Motor neuron (in vitro differentiated cells): ENCODE data around the gene CASK. TPM values are rescaled to one million over a fixed set of nuclear protein-coding genes. Genes with fewer than 3 reads are reported as not detected.
"Not testable (repeated sequence)": the region's sequence is repeated elsewhere in the genome, so short reads cannot be mapped to it uniquely, and the experiment has no call there.

ENCODE experiments used
- ATAC-seq, 8 experiments: fragments of 200-7000 bp; cut with Tn5 transposase; replicated peaks in 6 of 8; 2 replicates each; pipeline ENCODE4 v1.8.0; 2021; ENCODE audit warnings: mild to moderate bottlenecking in 8 of 8, moderate library complexity in 8 of 8
- H3K27ac ChIP-seq, 2 donors: fragments of 250-450 bp; sonication (Bioruptor Pico); 2 replicates each; pipeline ENCODE4 v1.9.0; 2021; ENCODE audit warnings: antibody characterized with exemption in 2 of 2, mild to moderate bottlenecking in 2 of 2, moderate library complexity in 1 of 2
- H3K4me1 ChIP-seq, 2 donors: fragments of 250-450 bp; sonication (Bioruptor Pico); replicated peaks in 1 of 2; 2 replicates each; pipeline ENCODE4 v1.6.1; 2021; ENCODE audit warnings: antibody characterized with exemption in 2 of 2, mild to moderate bottlenecking in 2 of 2, moderate library complexity in 1 of 2
- H3K4me3 ChIP-seq, 5 donors: fragments of 250-450 bp; sonication (Bioruptor Pico); 2 replicates each; pipeline ENCODE4 v1.9.0; 2021; ENCODE audit warnings: antibody characterized with exemption in 5 of 5, mild to moderate bottlenecking in 5 of 5, moderate library complexity in 4 of 5
- WGBS, 10 experiments: fragments of 450-650 bp; shearing (Covaris generic); methylation state at CpG; one replicate each; pipeline ENCODE4 v1.0.0; 2022; 5-methylcytosine and 5-hydroxymethylcytosine counted together
- in situ Hi-C, 9 experiments: fragments of 400-800 bp; cut with MboI; loops; one replicate each; pipeline ENCODE4 v1.15.0; 2021; ENCODE audit warnings: low sequenced_read_pairs in 9 of 9, low pct_unique_long_range_greater_than_20kb in 2 of 9; ENCODE audit not compliant: unreplicated experiment in 9 of 9
- total RNA-seq, 8 experiments: library from RNA; unstranded; fragments of 300-600 nt; gene quantifications; 2 replicates each; pipeline versions ENCODE4 v1.2.3 to v1.2.4, GENCODE V29; 2022

CASK gene
- total RNA-seq, 8 experiments from 2014 or later = 15.6 to 51.7 (median 41.5) TPM

DNA sequence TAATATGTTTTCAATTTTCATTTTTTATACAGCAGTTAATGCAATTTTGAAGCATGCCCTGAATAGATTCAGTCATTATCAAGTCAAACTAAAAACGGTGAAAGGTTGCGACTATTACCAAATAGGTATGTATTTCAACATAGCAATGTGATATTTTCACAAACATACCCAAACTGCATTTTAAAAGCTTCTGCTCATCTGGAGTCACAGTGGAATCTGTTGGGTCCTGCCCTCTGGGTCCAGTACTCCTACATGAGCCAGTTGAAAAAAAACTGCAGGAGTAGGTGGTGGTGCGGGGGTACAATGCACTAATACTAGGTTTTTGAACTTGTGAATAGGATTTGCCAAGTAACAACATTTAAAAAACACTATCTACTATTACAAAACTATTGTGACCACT is 233.6 kb downstream of the CASK start:
- ATAC-seq = no peak
- 60 to 100% (median 99%) methylated on average over 2 to 3 of the region's 3 CpGs; no CpG with 5 or more reads in 6 of the 10 experiments for WGBS, 10 experiments
- in situ Hi-C loops = no loop called here
- Histone ChIP-seq H3K27ac (no peak overlapping the region), H3K4me1 (no peaks in the 10 kb centered on the region), H3K4me3 (no peak overlapping the region)

DNA sequence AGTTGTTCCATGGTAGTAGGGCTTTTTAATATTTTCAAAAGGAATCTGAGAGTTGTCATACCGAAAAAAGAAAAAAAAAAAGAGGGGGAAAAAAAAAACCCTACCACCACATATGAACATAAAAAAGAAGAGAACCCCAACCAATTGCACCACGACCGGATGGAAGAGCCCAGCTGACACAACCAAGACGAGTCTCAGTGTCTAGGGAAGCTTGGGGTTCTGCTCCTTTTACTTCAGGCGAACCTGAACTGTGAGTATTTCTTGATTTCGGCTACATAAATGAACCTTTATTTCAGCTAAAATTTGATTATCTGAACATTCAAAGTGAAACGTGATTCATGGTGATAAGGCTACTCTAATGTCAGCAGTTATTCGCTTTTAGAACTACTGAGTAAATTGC is 234.5 kb downstream of the CASK start, which contains the start of gene GPR34:
Gene GPR34 (plus strand): TSS at position 139 of the 400 bp plus-strand sequence. CDS start 6,661 bp downstream, outside the sequence.
- WGBS, 10 experiments = 49 to 100% (median 80%) methylated on average over 1 to 8 of the region's 8 CpGs; no CpG with 5 or more reads in 3 of the 10 experiments
- in situ Hi-C loops = no loop called here
- Histone ChIP-seq H3K4me1 (no peaks in the 10 kb centered on the region), H3K27ac (no peak within 1 kb of the TSS), H3K4me3 (no peak within 1 kb of the TSS)
- ATAC-seq = no peak

GRCh38 chrX:41688156-41688555 is 235.2 kb downstream of the CASK start:
- Histone ChIP-seq H3K4me1 (no peaks in the 10 kb centered on the region), H3K4me3 (no peak overlapping the region), H3K27ac (no peak overlapping the region)
- WGBS, 10 experiments = 50 to 100% (median 100%) methylated on average over 1 to 2 of the region's 2 CpGs; no CpG with 5 or more reads in 4 of the 10 experiments
- no peak for ATAC-seq
- in situ Hi-C loops = no loop called here

DNA sequence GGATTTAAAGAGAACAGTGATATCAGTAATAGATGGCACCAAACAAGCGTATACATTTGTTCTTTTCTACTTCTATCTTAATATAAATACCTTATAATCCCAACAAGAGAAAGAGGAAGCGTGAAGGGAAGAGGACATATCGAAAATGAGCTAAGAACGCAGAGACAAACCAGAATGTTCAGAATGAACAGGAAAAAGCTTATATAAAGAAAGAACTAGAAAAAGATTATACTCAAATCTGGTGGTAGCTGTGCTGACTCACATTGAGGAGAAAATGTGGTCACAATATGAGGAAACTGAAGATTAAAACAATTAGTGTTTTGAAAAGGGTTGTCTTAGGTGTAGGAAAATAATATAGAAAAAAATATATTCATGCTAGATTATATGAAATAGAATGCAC is 236.6 kb downstream of the CASK start:
- ATAC-seq = no peak
- Histone ChIP-seq H3K27ac (no peak overlapping the region), H3K4me3 (no peak overlapping the region), H3K4me1 (no peaks in the 10 kb centered on the region)
- in situ Hi-C loops = no loop called here
- WGBS, 10 experiments = 0 to 100% (median 89%) methylated on average over 1 to 4 of the region's 4 CpGs; no CpG with 5 or more reads in 2 of the 10 experiments

GRCh38 chrX:41684940-41685339 is 238.4 kb downstream of the CASK start:
- no peak for ATAC-seq
- Histone ChIP-seq H3K27ac (no peak overlapping the region), H3K4me1 (no peaks in the 10 kb centered on the region), H3K4me3 (no peak overlapping the region)
- WGBS, 10 experiments = 63 to 100% (median 85%) methylated on average over 1 to 2 of the region's 2 CpGs; no CpG with 5 or more reads in 3 of the 10 experiments
- in situ Hi-C loops = no loop called here

- in situ Hi-C loops = no loop called here
- Histone ChIP-seq H3K27ac (no peak overlapping the region), H3K4me3 (no peak overlapping the region), H3K4me1 (no peaks in the 10 kb centered on the region)
- no peak for ATAC-seq
- 20 to 100% (median 78%) methylated on average over 1 to 3 of the region's 3 CpGs; no CpG with 5 or more reads in 5 of the 10 experiments for WGBS, 10 experiments
Observed at GRCh38 chrX:41684138-41684537, 239.2 kb downstream of the CASK start.

- ATAC-seq = no peak
- in situ Hi-C loops = no loop called here
- no peak overlapping the region for H3K27ac ChIP-seq
- H3K4me3 ChIP-seq = no peak overlapping the region
- no peaks in the 10 kb centered on the region for H3K4me1 ChIP-seq
- WGBS, 10 experiments = 0 to 100% (median 93%) methylated on average over 1 to 6 of the region's 6 CpGs; no CpG with 5 or more reads in 2 of the 10 experiments
Observed at GRCh38 chrX:41677183-41678060, 245.9 kb downstream of the CASK start.

DNA sequence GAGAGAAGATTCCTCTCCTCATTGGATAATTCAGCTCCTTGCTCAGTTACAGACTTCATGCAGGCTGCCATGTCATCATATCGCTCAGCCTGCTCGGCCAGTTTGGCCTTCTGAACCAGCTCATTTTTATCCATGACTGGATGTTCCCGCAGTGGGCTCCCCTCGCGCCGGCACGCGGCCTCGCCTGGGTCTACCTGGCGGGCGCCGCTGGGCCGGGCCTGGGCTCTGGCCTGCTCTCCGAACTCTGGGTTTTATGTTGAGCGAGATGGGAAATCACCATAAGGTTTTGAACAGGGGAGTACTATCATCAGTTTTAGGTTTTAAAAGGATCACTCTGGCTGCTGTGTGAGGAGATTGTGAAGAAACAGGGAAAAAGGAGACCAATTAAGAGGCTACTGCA is 247.0 kb downstream of the CASK start:
- in situ Hi-C loops, ATAC-seq, H3K27ac ChIP-seq, H3K4me1 ChIP-seq, H3K4me3 ChIP-seq: not testable (repeated sequence)
- 88 to 95% methylated on average over 4 to 12 of the region's 15 CpGs; no CpG with 5 or more reads in 8 of the 10 experiments for WGBS, 10 experiments

DNA sequence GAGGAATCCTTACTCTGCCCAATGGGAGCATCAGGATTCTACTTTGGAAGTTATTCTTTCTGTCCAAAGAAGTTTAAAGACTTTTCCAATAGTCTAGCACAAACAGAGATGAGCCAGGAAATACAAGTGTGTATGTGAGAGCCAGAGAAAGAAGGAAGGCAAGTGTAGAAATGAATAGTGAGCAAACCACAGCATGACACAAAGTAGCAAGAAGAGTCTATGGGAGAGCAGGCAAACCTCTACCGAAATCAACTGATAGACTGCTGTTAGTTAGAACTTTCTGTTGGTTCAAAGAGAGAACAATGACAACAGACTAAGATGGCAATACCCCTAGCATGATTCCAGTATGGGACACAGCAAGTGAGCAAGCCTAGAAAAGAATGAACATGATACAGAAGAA is 250.7 kb downstream of the CASK start:
- WGBS, 10 experiments = 57 to 100% (median 90%) methylated on average over 1 of the region's 1 CpG; no CpG with 5 or more reads in 7 of the 10 experiments
- no peaks in the 10 kb centered on the region for H3K4me1 ChIP-seq
- in situ Hi-C loops = no loop called here
- H3K27ac ChIP-seq = no peak overlapping the region
- H3K4me3 ChIP-seq = no peak overlapping the region
- ATAC-seq = no peak

- no peaks in the 10 kb centered on the region for H3K4me1 ChIP-seq
Observed at GRCh38 chrX:41671082-41671481, 252.3 kb downstream of the CASK start.

GRCh38 chrX:41670112-41670511 is 253.2 kb downstream of the CASK start:
- in situ Hi-C loops = no loop called here
- Histone ChIP-seq H3K27ac (no peak overlapping the region), H3K4me1 (no peaks in the 10 kb centered on the region), H3K4me3 (no peak overlapping the region)
- ATAC-seq = peak in 1 of 8 experiments; percentile 50

More at GRCh38 chrX:41671082-41671481, 252.3 kb downstream of the CASK start:
- 71 to 100% (median 92%) methylated on average over 1 of the region's 1 CpG; no CpG with 5 or more reads in 6 of the 10 experiments for WGBS, 10 experiments
- Histone ChIP-seq H3K27ac (no peak overlapping the region), H3K4me3 (no peak overlapping the region)
- ATAC-seq = no peak
- in situ Hi-C loops = no loop called here

GRCh38 chrX:41667631-41668030 is 255.7 kb downstream of the CASK start:
- in situ Hi-C loops = no loop called here
- WGBS, 10 experiments = 67 to 100% (median 88%) methylated on average over 1 to 2 of the region's 3 CpGs; no CpG with 5 or more reads in 5 of the 10 experiments
- ATAC-seq = no peak
- H3K4me3 ChIP-seq = no peak overlapping the region
- no peak overlapping the region for H3K27ac ChIP-seq
- no peaks in the 10 kb centered on the region for H3K4me1 ChIP-seq

DNA sequence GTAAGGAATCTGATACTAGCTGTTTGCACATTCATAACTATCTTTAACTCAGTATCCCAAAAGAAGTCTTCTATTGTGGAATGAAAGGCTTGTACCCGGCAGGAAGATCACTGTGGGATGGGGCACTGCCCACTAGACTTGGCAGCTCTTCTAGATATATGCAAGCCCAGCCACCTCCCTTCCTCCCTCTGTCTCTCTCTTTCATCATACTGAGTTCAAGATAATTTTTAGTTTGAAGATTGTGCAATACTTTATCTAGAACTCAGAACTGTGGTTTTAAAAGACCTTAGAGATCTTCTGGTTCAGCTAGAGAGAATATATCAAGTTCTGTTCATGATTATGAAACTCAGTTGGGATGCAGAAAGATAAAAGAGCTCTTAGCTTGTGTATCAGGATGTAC is 257.1 kb downstream of the CASK start:
- no peak overlapping the region for H3K27ac ChIP-seq
- H3K4me1 ChIP-seq = no peaks in the 10 kb centered on the region
- peak in 2 of 8 experiments; percentile 35 to 49 for ATAC-seq
- WGBS, 10 experiments = 100% methylated on average over 1 of the region's 1 CpG; no CpG with 5 or more reads in 8 of the 10 experiments
- H3K4me3 ChIP-seq = no peak overlapping the region
- in situ Hi-C loops = no loop called here
